ENCODE results near the gene HRG. TPM values are rescaled to one million over a fixed set of nuclear protein-coding genes. Genes with fewer than 3 reads are reported as not detected.

HRG gene
- total RNA-seq, 2 donors from 2014 or later = not detected

DNA sequence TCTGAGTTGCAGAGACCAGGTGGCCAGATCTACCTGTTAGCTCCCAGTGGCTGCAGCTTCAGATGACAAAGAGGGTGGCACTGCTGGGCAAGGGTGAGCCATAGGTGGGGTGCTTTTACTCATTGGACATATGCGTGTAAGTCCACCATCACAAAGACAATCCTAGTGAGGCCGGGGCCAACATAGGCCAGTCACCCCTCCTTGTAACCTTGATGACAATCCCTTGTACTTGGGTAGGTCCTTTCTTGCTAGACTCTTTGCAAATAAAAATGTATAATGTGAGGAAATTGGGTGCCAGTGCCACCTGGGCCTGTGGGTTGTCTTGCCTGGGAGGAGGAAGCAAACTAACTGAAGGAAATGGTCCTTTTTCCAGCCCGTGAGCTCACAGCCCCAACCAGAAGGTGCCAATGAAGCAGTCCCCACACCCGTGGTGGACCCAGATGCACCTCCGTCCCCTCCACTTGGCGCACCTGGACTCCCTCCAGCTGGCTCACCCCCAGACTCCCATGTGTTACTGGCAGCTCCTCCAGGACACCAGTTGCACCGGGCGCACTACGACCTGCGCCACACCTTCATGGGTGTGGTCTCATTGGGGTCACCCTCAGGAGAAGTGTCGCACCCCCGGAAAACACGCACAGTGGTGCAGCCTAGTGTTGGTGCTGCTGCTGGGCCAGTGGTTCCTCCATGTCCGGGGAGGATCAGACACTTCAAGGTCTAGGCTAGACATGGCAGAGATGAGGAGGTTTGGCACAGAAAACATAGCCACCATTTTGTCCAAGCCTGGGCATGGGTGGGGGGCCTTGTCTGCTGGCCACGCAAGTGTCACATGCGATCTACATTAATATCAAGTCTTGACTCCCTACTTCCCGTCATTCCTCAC lies 45.4 kb upstream of the HRG start:
- Histone ChIP-seq H3K4me3 (no peak overlapping the region), H3K9me3 (no peaks in the 10 kb centered on the region), H3K4me1 (peaks cover 0 to 9% of the 10 kb centered on the region in 2 donors), H3K27ac (no peak overlapping the region), H3K36me3 (no peaks in the 10 kb centered on the region), H3K27me3 (no peaks in the 10 kb centered on the region)
- TF ChIP-seq, protein P1, sequence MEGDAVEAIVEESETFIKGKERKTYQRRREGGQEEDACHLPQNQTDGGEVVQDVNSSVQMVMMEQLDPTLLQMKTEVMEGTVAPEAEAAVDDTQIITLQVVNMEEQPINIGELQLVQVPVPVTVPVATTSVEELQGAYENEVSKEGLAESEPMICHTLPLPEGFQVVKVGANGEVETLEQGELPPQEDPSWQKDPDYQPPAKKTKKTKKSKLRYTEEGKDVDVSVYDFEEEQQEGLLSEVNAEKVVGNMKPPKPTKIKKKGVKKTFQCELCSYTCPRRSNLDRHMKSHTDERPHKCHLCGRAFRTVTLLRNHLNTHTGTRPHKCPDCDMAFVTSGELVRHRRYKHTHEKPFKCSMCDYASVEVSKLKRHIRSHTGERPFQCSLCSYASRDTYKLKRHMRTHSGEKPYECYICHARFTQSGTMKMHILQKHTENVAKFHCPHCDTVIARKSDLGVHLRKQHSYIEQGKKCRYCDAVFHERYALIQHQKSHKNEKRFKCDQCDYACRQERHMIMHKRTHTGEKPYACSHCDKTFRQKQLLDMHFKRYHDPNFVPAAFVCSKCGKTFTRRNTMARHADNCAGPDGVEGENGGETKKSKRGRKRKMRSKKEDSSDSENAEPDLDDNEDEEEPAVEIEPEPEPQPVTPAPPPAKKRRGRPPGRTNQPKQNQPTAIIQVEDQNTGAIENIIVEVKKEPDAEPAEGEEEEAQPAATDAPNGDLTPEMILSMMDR (IDR thresholded peaks at IDR 0.05) = no peak
- DNase-seq (ENCODE audit: low spot score) = no peak

DNA sequence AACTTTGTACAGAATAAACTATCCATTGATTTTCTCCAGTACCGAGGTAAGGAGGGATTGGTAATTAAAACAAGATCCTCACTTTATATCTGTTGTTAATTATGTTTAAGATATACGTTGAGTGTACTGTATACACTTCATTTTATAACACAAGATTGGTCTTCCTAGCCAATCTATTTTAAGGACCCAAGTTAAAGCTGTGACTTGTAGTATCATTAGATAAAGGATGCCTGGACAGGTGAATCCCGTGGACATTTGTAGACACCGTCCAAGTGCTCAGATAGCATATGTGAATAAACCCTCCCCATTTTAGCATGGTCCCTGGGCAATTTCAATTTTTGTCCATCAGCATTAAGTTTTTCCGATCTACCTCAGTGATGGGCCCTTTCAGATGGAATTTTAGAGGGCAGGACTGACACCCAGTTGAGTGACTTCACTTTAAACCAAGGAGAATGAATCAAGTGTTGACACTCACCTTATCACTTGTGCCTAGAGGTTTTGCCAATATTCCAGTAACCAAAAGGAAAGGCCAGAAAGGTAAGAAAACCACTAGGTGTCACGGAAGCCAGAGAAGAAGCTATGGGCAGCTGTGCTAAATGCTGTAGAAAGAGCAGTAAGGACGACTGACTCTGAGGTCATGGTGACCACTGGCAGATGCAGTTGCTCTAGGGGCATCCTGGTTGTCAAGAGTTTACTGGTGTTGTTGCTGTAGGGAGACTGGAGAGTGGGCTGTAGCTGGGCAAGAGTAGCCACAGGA lies 43.7 kb upstream of the HRG start:
- no peak overlapping the region for H3K4me3 ChIP-seq
- H3K27ac ChIP-seq = no peak overlapping the region
- H3K4me1 ChIP-seq = peaks cover 0 to 4% of the 10 kb centered on the region in 2 donors
- no peaks in the 10 kb centered on the region for H3K36me3 ChIP-seq
- H3K27me3 ChIP-seq = no peaks in the 10 kb centered on the region
- no peaks in the 10 kb centered on the region for H3K9me3 ChIP-seq
- TF ChIP-seq, protein P1 (IDR thresholded peaks at IDR 0.05) = no peak
- DNase-seq (ENCODE audit: low spot score) = no peak

DNA sequence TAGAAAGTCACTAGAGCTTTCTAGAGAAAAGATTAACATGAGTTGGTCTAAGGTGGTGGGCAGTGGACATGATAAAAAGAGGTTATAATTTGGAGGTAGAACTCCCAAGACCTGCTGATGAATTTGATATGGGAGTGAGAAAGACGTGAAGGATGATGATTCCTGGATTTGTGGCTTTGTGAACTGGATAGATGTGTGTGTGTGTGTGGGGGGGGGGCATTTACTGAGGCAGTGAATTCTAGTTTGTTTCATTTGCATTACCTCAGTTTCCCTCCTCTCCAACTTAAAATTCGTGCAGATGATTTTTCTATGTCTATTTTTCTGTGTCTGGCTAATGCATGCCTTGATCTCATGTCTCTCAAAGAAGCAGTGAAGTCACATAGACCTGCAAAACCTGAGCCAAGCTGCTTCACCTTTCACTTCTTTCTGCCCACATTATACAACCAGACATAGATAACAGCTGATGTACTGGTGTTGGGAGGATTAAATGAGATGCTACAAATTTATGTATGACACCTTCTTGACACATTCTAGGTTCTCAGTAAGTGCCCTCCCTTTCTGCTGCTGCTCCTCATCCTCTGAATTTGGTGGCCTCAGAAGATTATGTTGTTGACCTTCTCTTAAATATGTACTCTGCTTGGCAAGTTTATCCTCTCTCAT lies 43.0 kb upstream of the HRG start:
- H3K9me3 ChIP-seq = no peaks in the 10 kb centered on the region
- no peak overlapping the region for H3K4me3 ChIP-seq
- DNase-seq (ENCODE audit: low spot score) = no peak
- TF ChIP-seq, protein P1 (IDR thresholded peaks at IDR 0.05) = no peak
- H3K27me3 ChIP-seq = no peaks in the 10 kb centered on the region
- H3K36me3 ChIP-seq = no peaks in the 10 kb centered on the region
- no peak overlapping the region for H3K27ac ChIP-seq
- no peaks in the 10 kb centered on the region for H3K4me1 ChIP-seq

DNA sequence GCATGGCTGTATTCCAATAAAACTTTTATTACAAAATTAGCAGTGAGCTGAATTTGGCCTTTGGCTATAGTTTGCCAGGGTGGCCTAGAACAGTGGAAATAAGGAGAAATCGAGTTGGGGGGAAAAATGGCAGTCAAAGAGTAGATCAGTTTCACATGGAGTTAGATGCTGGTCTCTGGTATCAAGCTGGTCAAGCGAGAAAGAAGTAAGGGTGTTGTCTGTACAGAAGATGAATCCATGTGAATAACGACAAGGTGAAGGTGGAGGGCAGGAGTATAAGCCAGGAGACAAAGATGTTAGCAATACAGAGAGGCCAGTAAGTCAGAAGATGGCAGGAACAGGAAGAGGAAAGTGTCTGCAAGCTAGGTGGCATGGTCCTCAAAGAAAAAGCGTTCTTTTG lies 41.2 kb upstream of the HRG start:
- TF ChIP-seq, protein P1 (IDR thresholded peaks at IDR 0.05) = no peak
- H3K27ac ChIP-seq = no peak overlapping the region
- no peaks in the 10 kb centered on the region for H3K36me3 ChIP-seq
- H3K4me3 ChIP-seq = no peak overlapping the region
- H3K9me3 ChIP-seq = no peaks in the 10 kb centered on the region
- H3K27me3 ChIP-seq = no peaks in the 10 kb centered on the region
- H3K4me1 ChIP-seq = no peaks in the 10 kb centered on the region
- no peak for DNase-seq (ENCODE audit: low spot score)

DNA sequence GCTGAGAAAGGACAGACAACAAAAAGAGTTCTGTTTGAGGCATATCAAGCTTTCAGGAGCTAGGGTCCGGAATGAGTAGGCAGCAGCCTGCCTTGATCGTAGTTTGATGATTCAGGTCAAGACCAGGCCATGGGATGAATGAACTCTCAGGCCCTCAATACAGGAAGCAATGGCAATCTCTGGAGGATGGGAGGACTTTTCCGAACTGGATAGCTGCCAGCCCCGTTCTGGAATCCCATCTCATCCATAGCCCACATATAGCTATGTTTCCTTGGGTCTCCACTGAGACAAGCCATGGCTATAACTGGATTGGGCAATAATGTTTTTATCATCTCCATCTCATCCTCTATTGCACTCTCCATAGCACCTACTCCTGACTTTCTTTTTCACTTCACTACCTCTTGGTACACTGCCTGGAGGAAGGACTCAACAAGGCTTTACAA lies 40.2 kb upstream of the HRG start:
- Histone ChIP-seq H3K9me3 (no peaks in the 10 kb centered on the region), H3K27ac (no peak overlapping the region), H3K27me3 (no peaks in the 10 kb centered on the region), H3K4me3 (no peak overlapping the region), H3K36me3 (no peaks in the 10 kb centered on the region), H3K4me1 (no peaks in the 10 kb centered on the region)
- TF ChIP-seq, protein P1 (IDR thresholded peaks at IDR 0.05) = no peak
- DNase-seq (ENCODE audit: low spot score) = no peak

Data from right atrium auricular region (tissue), 2 donors.